Activated CD4-positive, CD25-positive, alpha-beta regulatory T cell treated with anti-CD3 and anti-CD28 coated beads, Interleukin-2, amount 50 U/mL, for 24 hours (primary cell): ENCODE results near the gene SEPTIN14.
"Not testable (repeated sequence)": the region's sequence is repeated elsewhere in the genome, so short reads cannot be mapped to it uniquely, and the experiment has no call there.

Experiments used
- ATAC-seq, 2 donors: fragments of 150-1000 bp; cut with Tn5 transposase; one replicate each; pipeline ENCODE4 v1.10.0; 2021; ENCODE audit warnings: mild to moderate bottlenecking in 1 of 2, moderate library complexity in 1 of 2

Gene SEPTIN14

DNA sequence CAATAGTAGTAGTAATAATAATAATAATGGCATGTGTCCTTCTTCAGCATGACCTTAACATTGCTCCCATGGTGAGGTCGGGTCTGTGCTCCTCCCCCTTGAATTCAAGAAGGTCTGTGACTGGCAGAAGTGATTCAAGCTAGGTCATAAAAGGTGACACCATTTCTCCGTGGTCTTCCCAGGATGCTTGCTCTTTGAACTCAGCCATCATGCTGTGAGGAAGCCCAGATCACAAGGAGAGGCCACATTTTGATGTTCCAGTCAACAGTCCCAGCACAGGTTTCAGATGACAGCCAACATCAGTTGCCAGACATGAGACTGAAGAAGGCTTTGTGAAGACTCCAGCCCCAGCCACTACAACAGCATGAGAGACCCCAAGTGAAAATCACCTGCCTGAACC lies 83.9 kb downstream of the SEPTIN14 start:
- ATAC-seq: no peak

DNA sequence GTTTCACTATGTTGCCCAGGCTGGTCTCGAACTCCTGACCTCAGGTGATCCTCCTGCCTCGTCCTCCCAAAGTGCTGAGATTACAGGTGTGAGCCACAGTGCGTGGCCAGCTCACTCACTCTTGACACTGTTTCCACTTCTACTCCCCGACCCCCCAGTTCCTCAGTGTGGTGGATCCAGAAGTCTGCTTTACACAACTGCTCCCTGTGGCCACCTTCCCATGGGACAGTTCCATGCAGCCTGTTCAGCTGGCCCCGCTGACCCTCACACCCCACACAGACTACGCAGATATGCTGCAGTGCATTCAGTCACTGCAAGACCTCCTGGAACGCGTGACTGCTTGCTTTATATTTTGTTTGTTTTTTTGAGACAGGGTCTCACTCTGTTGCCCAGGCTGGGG lies 86.4 kb downstream of the SEPTIN14 start:
- ATAC-seq: no peak

DNA sequence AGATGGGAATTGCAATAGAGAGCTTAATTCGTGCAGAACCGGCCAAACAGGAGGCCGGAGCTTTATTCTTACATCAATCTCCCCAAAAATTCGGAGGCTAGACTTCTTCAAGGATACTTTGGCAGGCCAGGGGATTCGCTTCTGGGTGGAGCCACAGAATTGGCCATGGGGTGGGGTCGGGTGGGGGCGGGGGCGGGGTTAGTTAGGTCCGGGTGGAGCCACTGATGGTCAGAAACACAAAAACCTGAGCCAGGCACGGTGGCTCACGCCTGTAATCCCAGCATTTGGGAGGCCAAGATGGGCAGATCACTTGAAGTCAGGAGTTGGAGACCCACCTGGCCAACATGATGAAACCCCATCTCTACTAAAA lies 87.5 kb downstream of the SEPTIN14 start:
- ATAC-seq: no peak

DNA sequence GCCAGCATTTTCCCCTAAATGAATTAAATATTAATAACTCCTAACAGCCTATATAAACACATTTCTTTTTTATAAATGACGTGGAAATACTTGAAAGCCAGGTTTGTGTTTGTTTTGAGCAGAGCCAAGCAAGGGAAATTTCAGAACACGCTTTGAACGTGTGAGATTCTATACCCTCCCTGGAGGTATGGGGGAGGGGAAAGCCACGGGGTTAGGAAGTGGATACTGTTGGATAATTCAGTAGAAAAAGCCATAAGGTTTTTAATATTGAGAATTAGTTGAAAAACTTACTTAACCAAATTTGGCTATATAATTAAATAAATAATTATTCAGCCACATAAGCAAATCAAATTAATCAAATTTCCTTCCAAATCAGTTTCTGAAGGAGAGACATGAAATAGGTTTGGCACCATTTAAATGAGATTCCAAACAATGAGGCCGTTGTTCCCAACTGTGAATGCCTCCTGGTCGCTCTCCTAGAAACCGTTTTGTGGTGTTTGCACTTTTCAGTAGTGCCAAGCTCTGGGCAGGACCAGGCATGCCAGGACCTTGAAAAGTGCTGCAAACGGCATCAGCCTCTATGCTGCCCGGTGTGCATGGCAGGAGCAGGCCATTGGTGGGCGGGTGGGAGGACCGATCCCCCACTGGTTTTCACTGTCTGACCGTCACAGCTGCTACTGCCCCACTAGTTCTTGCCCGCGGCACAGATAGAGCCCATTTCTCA lies 88.1 kb downstream of the SEPTIN14 start:
- ATAC-seq: no peak

DNA sequence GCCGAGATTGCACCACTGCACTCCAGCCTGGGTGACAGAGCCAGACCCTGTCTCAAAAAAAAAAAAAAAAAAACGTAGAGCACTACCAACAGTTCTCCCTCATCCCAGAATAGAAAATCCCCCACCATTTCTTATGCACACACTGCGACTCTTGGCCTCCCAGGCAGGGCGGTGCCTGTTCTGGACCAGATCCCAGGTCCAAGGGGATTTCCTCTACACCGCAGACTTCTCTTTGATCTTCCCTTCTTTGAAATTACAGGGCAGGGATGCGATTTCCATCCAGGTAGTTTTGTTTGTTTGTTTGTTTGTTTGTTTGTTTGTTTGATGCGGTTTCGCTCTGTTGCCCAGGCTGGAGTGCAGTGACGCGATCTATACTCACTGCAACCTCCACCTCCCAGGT lies 91.8 kb downstream of the SEPTIN14 start:
- no peak for ATAC-seq

DNA sequence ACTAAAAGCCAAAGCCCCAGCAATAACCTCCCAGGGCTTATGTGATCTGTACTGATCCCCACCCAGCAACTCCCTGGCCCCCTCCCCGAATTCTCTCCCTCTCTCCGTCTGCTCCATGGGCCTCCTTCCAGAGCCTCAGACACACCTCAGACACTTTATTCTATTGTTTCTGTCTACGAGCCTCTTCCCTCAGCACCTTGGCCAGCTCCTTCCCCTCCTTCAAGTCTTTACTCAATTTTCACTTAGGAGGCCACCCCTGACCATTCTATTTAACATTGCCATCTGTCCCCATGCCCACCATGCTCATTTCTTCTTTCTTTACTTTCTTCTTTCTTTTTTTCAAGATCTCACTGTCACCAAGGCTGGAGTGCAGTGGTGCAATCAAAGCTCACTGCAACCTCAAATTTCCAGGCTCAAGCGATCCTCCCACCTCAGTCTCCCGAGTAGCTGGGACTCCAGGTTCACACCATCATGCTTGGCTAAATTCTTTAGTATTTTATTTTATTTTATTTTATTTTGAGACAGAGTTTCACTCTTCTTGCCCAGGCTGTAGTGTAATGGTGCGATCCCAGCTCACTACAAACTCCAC lies 109.2 kb downstream of the SEPTIN14 start:
- not testable (repeated sequence) for ATAC-seq

DNA sequence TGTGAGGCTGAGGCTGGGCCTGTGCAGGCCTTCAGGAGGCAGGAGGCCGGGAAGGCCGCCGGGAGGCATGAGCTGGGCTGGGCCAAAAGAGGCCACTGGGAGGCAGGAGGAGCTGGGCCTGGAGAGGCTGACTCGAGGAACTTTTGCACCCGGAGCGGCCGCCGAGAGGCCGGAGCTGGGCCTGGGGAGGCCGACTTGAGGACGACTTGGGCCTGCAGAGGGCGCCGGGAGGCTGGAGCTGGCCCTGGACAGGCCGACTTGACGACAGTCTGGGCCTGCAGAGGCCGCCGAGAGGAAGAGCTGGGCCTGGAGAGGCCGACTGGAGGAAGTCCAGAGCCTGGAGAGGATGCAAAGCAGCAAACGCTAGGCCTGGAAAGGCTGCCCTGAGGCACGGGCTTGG lies 117.8 kb downstream of the SEPTIN14 start:
- not testable (repeated sequence) for ATAC-seq
